ENCODE measurements around the gene ARID4B.

DNA sequence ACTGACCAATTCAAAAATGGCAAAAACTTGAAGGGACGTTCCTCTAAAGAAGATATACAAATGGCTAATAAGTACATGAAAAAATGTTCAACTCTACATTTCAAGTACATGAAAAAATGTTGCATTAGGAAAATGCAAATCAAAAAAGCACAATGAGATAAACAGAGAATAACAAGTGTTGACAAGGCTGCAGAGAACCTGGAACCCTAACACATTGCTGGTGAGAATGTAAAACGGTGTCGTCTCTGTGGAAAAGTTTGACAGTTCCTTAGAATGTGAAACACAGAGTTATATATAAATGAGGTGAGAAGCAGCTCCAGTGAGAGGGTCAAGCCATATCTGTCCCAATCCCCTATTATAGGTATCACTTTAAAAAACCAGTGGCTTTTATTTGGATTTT lies 122.3 kb downstream of the ARID4B start:
- TF ChIP-seq, protein P1, sequence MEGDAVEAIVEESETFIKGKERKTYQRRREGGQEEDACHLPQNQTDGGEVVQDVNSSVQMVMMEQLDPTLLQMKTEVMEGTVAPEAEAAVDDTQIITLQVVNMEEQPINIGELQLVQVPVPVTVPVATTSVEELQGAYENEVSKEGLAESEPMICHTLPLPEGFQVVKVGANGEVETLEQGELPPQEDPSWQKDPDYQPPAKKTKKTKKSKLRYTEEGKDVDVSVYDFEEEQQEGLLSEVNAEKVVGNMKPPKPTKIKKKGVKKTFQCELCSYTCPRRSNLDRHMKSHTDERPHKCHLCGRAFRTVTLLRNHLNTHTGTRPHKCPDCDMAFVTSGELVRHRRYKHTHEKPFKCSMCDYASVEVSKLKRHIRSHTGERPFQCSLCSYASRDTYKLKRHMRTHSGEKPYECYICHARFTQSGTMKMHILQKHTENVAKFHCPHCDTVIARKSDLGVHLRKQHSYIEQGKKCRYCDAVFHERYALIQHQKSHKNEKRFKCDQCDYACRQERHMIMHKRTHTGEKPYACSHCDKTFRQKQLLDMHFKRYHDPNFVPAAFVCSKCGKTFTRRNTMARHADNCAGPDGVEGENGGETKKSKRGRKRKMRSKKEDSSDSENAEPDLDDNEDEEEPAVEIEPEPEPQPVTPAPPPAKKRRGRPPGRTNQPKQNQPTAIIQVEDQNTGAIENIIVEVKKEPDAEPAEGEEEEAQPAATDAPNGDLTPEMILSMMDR (IDR thresholded peaks at IDR 0.05; ENCODE audit: low read depth, low read length) = no peak
- TF ChIP-seq EZH2phosphoT487 (IDR thresholded peaks at IDR 0.05; ENCODE audit: low read depth) = no peak
